K562 (cell line): ENCODE measurements around the gene ELOVL5.

Experiments
- EZH2 ChIP-seq: IDR thresholded peaks from 2 replicates; pipeline ENCODE4 v1.6.1; 2012; ENCODE audit warnings: low read depth, mild to moderate bottlenecking, inconsistent platforms, low read length, borderline replicate concordance
- FOXP1 ChIP-seq: sonication (generic); formaldehyde crosslinking; IDR thresholded peaks from 2 replicates; pipeline ENCODE4 v1.8.0; 2022; ENCODE audit warnings: mild to moderate bottlenecking, missing genetic modification reagents
- GABPB1 ChIP-seq: sonication (generic); formaldehyde crosslinking; IDR thresholded peaks from 2 replicates; pipeline ENCODE4 v1.8.0; 2022; ENCODE audit warnings: mild to moderate bottlenecking, missing genetic modification reagents
- HNRNPUL1 ChIP-seq: fragments of 200-400 bp; formaldehyde crosslinking; IDR thresholded peaks from 2 replicates; pipeline ENCODE4 v1.6.1; 2017; ENCODE audit warnings: low read length
- NRF1 ChIP-seq, 2 experiments: fragments of 450-650 bp; IDR thresholded peaks in 1 of 2; conservative IDR thresholded peaks in 1 of 2; 2 replicates each; pipeline ENCODE4 v1.6.1; 2014; ENCODE audit warnings: mild to moderate bottlenecking in 2 of 2
- PHF20 ChIP-seq: fragments of 450-650 bp; IDR thresholded peaks from 2 replicates; pipeline ENCODE4 v1.6.1; 2018; ENCODE audit not compliant: partially characterized antibody
- POLR2A ChIP-seq: fragments of 450-650 bp; conservative IDR thresholded peaks from 2 replicates; pipeline ENCODE4 v1.6.1; 2016
- POLR2AphosphoS5 ChIP-seq: IDR thresholded peaks from 2 replicates; pipeline ENCODE4 v1.6.1; 2011; ENCODE audit warnings: mild to moderate bottlenecking, low read depth, low read length, moderate library complexity; ENCODE audit not compliant: control insufficient read depth, insufficient read depth
- ZFX ChIP-seq: sonication (generic); formaldehyde crosslinking; IDR thresholded peaks from 2 replicates; pipeline ENCODE4 v1.8.0; 2022; ENCODE audit warnings: mild to moderate bottlenecking, missing genetic modification reagents, moderate library complexity
- ZNF707 ChIP-seq: fragments of 250-450 bp; sonication (Bioruptor Pico); conservative IDR thresholded peaks from 2 replicates; pipeline ENCODE4 v1.8.0; 2022; ENCODE audit warnings: inconsistent platforms, mild to moderate bottlenecking, moderate library complexity
- ZNF830 ChIP-seq: fragments of 250-450 bp; sonication (Bioruptor Pico); IDR thresholded peaks from 2 replicates; pipeline ENCODE4 v1.5.0; 2021; ENCODE audit warnings: mild to moderate bottlenecking
- TF ChIP-seq, protein P1 (sequence below): sonication (generic); formaldehyde crosslinking; IDR thresholded peaks from 2 replicates; pipeline ENCODE4 v1.4.0; 2020; ENCODE audit warnings: mild to moderate bottlenecking, missing genetic modification reagents
- TF ChIP-seq, protein P2 (sequence below), 3 experiments: IDR thresholded peaks in 2 of 3; conservative IDR thresholded peaks in 1 of 3; 2 replicates each; pipeline ENCODE4 v1.5.1; 2011 to 2012; ENCODE audit warnings: low read length in 3 of 3, mild to moderate bottlenecking in 3 of 3, control low read depth in 2 of 3, improper control_type of control experiment in 1 of 3, inconsistent platforms in 1 of 3, low read depth in 1 of 3, mixed read lengths in 1 of 3, moderate library complexity in 1 of 3; ENCODE audit not compliant: insufficient read depth in 2 of 3

DNA sequence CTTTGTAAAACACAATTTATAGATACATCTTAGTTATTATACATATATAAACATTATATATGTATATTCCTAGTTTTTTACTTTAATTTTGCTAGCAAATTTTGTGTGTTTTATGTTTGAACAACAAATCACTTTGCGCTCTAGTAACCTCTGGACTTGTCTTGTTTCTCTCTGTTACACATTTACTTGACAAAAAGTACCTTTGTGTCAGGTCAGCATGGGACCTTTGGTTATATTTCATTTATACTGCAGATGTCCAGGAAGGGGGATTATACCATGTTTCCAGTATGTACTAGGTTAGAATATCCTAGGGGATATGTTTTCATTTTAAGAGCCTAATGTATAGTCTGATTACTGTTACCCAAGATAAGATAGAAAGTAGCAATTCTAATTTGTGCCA, 28.5 kb upstream of the ELOVL5 start:
- TF ChIP-seq POLR2A: no peak
- no peak for TF ChIP-seq ZNF830 (CRISPR knock-in tag)
- no peak for TF ChIP-seq PHF20
- TF ChIP-seq, protein P1, sequence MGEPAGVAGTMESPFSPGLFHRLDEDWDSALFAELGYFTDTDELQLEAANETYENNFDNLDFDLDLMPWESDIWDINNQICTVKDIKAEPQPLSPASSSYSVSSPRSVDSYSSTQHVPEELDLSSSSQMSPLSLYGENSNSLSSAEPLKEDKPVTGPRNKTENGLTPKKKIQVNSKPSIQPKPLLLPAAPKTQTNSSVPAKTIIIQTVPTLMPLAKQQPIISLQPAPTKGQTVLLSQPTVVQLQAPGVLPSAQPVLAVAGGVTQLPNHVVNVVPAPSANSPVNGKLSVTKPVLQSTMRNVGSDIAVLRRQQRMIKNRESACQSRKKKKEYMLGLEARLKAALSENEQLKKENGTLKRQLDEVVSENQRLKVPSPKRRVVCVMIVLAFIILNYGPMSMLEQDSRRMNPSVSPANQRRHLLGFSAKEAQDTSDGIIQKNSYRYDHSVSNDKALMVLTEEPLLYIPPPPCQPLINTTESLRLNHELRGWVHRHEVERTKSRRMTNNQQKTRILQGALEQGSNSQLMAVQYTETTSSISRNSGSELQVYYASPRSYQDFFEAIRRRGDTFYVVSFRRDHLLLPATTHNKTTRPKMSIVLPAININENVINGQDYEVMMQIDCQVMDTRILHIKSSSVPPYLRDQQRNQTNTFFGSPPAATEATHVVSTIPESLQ (CRISPR knock-in tag): no peak
- no peak for TF ChIP-seq HNRNPUL1
- TF ChIP-seq NRF1 (conservative IDR thresholded peaks at IDR 0.05 in 1 of 2, IDR thresholded peaks at IDR 0.05 in 1 of 2): no peak
- no peak for TF ChIP-seq EZH2
- no peak for TF ChIP-seq ZNF707
- TF ChIP-seq, protein P2, sequence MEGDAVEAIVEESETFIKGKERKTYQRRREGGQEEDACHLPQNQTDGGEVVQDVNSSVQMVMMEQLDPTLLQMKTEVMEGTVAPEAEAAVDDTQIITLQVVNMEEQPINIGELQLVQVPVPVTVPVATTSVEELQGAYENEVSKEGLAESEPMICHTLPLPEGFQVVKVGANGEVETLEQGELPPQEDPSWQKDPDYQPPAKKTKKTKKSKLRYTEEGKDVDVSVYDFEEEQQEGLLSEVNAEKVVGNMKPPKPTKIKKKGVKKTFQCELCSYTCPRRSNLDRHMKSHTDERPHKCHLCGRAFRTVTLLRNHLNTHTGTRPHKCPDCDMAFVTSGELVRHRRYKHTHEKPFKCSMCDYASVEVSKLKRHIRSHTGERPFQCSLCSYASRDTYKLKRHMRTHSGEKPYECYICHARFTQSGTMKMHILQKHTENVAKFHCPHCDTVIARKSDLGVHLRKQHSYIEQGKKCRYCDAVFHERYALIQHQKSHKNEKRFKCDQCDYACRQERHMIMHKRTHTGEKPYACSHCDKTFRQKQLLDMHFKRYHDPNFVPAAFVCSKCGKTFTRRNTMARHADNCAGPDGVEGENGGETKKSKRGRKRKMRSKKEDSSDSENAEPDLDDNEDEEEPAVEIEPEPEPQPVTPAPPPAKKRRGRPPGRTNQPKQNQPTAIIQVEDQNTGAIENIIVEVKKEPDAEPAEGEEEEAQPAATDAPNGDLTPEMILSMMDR (IDR thresholded peaks at IDR 0.05 in 2 of 3, conservative IDR thresholded peaks at IDR 0.05 in 1 of 3; ENCODE audit: insufficient read depth in 2 of 3, low read depth in 1 of 3, low read length in 3 of 3): no peak
- no peak for TF ChIP-seq GABPB1 (CRISPR knock-in tag)
- TF ChIP-seq FOXP1: no peak
- TF ChIP-seq ZFX (CRISPR knock-in tag): no peak
- TF ChIP-seq POLR2AphosphoS5: no peak
